Stimulated activated CD4-positive, alpha-beta T cell treated with anti-CD3 and anti-CD28 coated beads, Interleukin-15, amount 100 ng/mL, for 48 hours (primary cell): ENCODE results near the gene ALKAL2.

Experiments used
- DNase-seq, 2 donors: peaks; one replicate each; pipeline ENCODE4 v3.0.0-alpha.2; 2020; ENCODE audit warnings: low read depth in 2 of 2

The ALKAL2 gene

GRCh38 chr2:290090-290722 lies 2.3 kb upstream of the ALKAL2 start:
- no peak for DNase-seq

GRCh38 chr2:289362-290089 lies 1.6 kb upstream of the ALKAL2 start:
- DNase-seq = no peak

GRCh38 chr2:288758-289361 lies 969 bp upstream of the ALKAL2 start:
- no peak for DNase-seq

- no peak for DNase-seq
Observed at GRCh38 chr2:287471-287885, 413 bp downstream of the ALKAL2 start.

- DNase-seq = no peak
Observed at GRCh38 chr2:286774-287392, 1.0 kb downstream of the ALKAL2 start.

- DNase-seq = no peak
Observed at GRCh38 chr2:286035-286434, 1.9 kb downstream of the ALKAL2 start.

- DNase-seq = no peak
Observed at GRCh38 chr2:285531-285930, 2.4 kb downstream of the ALKAL2 start.

GRCh38 chr2:284896-285492 lies 2.9 kb downstream of the ALKAL2 start:
- DNase-seq = no peak

GRCh38 chr2:283996-284794 lies 3.7 kb downstream of the ALKAL2 start:
- DNase-seq = no peak

- DNase-seq = no peak
Observed at GRCh38 chr2:282371-283263, 5.3 kb downstream of the ALKAL2 start.

GRCh38 chr2:281381-281780 lies 6.5 kb downstream of the ALKAL2 start:
- DNase-seq = no peak

GRCh38 chr2:280650-281110 lies 7.2 kb downstream of the ALKAL2 start:
- DNase-seq = no peak

- no peak for DNase-seq
Observed at GRCh38 chr2:279956-280649, 7.8 kb downstream of the ALKAL2 start.

GRCh38 chr2:279366-279765 lies 8.5 kb downstream of the ALKAL2 start:
- DNase-seq = no peak

- no peak for DNase-seq
Observed at GRCh38 chr2:278927-279320, 9.0 kb downstream of the ALKAL2 start.

- DNase-seq = no peak
Observed at GRCh38 chr2:278312-278926, 9.5 kb downstream of the ALKAL2 start.

- DNase-seq = no peak
Observed at GRCh38 chr2:275466-275865, 12.4 kb downstream of the ALKAL2 start.

- no peak for DNase-seq
Observed at GRCh38 chr2:274503-274902, 13.4 kb downstream of the ALKAL2 start.

- no peak for DNase-seq
Observed at GRCh38 chr2:273333-273732, 14.6 kb downstream of the ALKAL2 start.
